SK-MEL-5 (cell line): ENCODE measurements around the gene IGSF8. TPM values are rescaled to one million over a fixed set of nuclear protein-coding genes. Genes with fewer than 3 reads are reported as not detected.
A peak's percentile ranks its signal among the peaks of the same experiment; 100 is the strongest.
"Not testable (repeated sequence)": the region's sequence is repeated elsewhere in the genome, so short reads cannot be mapped to it uniquely, and the experiment has no call there.

Source experiments
- DNase-seq: peaks from one replicate; pipeline ENCODE4 v3.0.0-alpha.2; 2016; ENCODE audit warnings: low read depth, low spot score
- in situ Hi-C: cut with HindIII; loops from 2 replicates; pipeline ENCODE4 v1.10.0; 2016; ENCODE audit warnings: low sequenced_read_pairs, high pct_unique_total_duplicates, low pct_unique_long_range_greater_than_20kb
- total RNA-seq: library from RNA; depleted of rRNA; stranded (reverse); fragments of >200 nt; shearing (Covaris generic); gene quantifications from 2 replicates; pipeline ENCODE4 v1.2.3, GENCODE V29; 2014

Gene IGSF8
- total RNA-seq, 1 experiment from 2014 or later, result 146 TPM

GRCh38 chr1:160113407-160113806 is 15.0 kb upstream of the IGSF8 start:
- in situ Hi-C loops, result no loop called here
- DNase-seq, result no peak

GRCh38 chr1:160112357-160112756 is 13.9 kb upstream of the IGSF8 start:
- in situ Hi-C loops, result no loop called here
- no peak for DNase-seq

GRCh38 chr1:160111462-160111861 is 13.0 kb upstream of the IGSF8 start:
- DNase-seq, in situ Hi-C loops: not testable (repeated sequence)

- in situ Hi-C loops, result loop anchor here (10.0 kb wide), 1 partner anchor 145 kb away; no protein-coding TSS in a partner anchor
- no peak for DNase-seq
These were observed 11.3 kb upstream of the IGSF8 start for GRCh38 chr1:160109686-160110085.

- DNase-seq, result peak; percentile 75
- in situ Hi-C loops, result loop anchor here (10.0 kb wide), 1 partner anchor 146 kb away; no protein-coding TSS in a partner anchor
These were observed 10.7 kb upstream of the IGSF8 start for GRCh38 chr1:160108888-160109662.

GRCh38 chr1:160107512-160107911 is 9.1 kb upstream of the IGSF8 start:
- in situ Hi-C loops, result loop anchor here (10.0 kb wide), 1 partner anchor 147 kb away; no protein-coding TSS in a partner anchor
- no peak for DNase-seq

GRCh38 chr1:160105155-160105554 is 6.7 kb upstream of the IGSF8 start:
- in situ Hi-C loops, result loop anchor here (10.0 kb wide), 1 partner anchor 150 kb away; no protein-coding TSS in a partner anchor
- DNase-seq, result no peak

- in situ Hi-C loops, result loop anchor here (10.0 kb wide), 1 partner anchor 150 kb away; no protein-coding TSS in a partner anchor
- DNase-seq, result no peak
These were observed 6.1 kb upstream of the IGSF8 start for GRCh38 chr1:160104486-160104885.

- DNase-seq, result peak; percentile 26
- in situ Hi-C loops, result loop anchor here (10.0 kb wide), 1 partner anchor 151 kb away; no protein-coding TSS in a partner anchor
These were observed 5.4 kb upstream of the IGSF8 start for GRCh38 chr1:160103658-160104408.

- no peak for DNase-seq
- in situ Hi-C loops, result loop anchor here (10.0 kb wide), 1 partner anchor 153 kb away; no protein-coding TSS in a partner anchor
These were observed 3.5 kb upstream of the IGSF8 start for GRCh38 chr1:160101717-160102522.

- peak; percentile 75 for DNase-seq
- in situ Hi-C loops, result loop anchor here (10.0 kb wide), 1 partner anchor 154 kb away; no protein-coding TSS in a partner anchor
These were observed 2.8 kb upstream of the IGSF8 start for GRCh38 chr1:160101037-160101716.

GRCh38 chr1:160099716-160100375 is 1.4 kb upstream of the IGSF8 start:
- in situ Hi-C loops, result loop anchor here (10.0 kb wide), 1 partner anchor 155 kb away; no protein-coding TSS in a partner anchor
- no peak for DNase-seq

GRCh38 chr1:160098852-160099561 is 588 bp upstream of the IGSF8 start:
- in situ Hi-C loops, result no loop called here
- DNase-seq, result peak; percentile 93

GRCh38 chr1:160097151-160097910 is 1.1 kb downstream of the IGSF8 start:
- in situ Hi-C loops, result no loop called here
- DNase-seq, result no peak
